ENCODE data around the gene SLC37A1. TPM values are rescaled to one million over a fixed set of nuclear protein-coding genes. Genes with fewer than 3 reads are reported as not detected.

The SLC37A1 gene
- total and polyA plus RNA-seq, 9 of the 15 experiments (the other 6 are each of a cell fraction or from before 2014, with no cell fraction given) = 0.06 to 3.4 (median 0.40) TPM

DNA sequence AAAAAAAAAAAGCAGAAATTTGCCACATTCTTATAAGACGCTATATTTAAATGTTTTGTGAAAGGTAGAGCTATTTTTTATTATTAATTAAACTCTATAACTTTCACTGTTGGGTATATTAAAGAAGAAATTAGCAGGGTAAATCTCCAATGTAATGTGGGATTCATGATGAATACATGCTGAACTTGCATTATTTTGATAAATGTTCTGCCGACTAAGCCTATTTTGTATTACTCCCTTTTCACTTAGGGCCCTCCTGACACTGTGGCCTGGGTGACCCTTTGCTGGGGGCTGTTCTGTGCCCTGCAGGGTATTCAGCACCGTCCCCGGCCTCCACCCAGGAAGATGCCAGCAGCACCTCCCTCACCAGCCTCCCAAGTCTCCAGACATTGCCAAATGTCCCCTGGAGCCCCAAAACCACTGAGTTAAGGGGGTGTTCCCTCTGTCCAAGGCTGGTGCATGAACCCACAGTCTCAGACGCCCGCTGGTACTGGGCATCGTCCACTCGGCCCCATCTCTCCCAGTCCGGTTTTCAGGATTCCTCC lies 40.1 kb upstream of the SLC37A1 start:
- intact Hi-C loops (cut with micrococcal nuclease) (no loop called here), in situ Hi-C loops (cut with MboI) (no loop called here)
- no peak overlapping the region for H3K4me2 ChIP-seq (ENCODE audit: insufficient read depth, low read length)
- BruUV-seq (replicated peaks) = no TSS peak
- H3K27ac ChIP-seq (ENCODE audit: extremely low read depth, low read depth, low read length) = no peak overlapping the region
- DNase-seq (ENCODE audit: extremely low read depth in 1 of 4, low spot score in 3 of 4) = no peak
- H4K20me1 ChIP-seq (replicated peaks; ENCODE audit: control insufficient read depth, insufficient read depth, low read length) = no peaks in the 10 kb centered on the region
- FAIRE-seq = no peak
- no peak overlapping the region for H2AFZ ChIP-seq (ENCODE audit: low read depth, low read length)
- H3K27me3 ChIP-seq (ENCODE audit: control insufficient read depth in 2 of 2, insufficient read depth in 2 of 2, low read length in 2 of 2) = peaks cover 41 to 59% of the 10 kb centered on the region in 2 experiments
- WGBS (ENCODE audit: insufficient coverage, low coverage, missing lambda C conversion rate) = 4% methylated on average over 9 of the region's 9 CpGs
- H3K9me3 ChIP-seq (replicated peaks; ENCODE audit: control insufficient read depth, insufficient read depth, low read depth, low read length) = no peaks in the 10 kb centered on the region
- CTCF ChIA-PET (ENCODE audit: low intra/inter-chr PET ratio) = no interaction called here
- no peaks in the 10 kb centered on the region for H3K79me2 ChIP-seq (ENCODE audit: control insufficient read depth, insufficient read depth, low read length)
- ATAC-seq = no peak
- POLR2A ChIA-PET = no interaction called here
- H3K9me1 ChIP-seq (ENCODE audit: control insufficient read depth, insufficient read depth, low read length) = no peaks in the 10 kb centered on the region
- TF ChIP-seq ZNF316 (IDR thresholded peaks at IDR 0.05) (peak; percentile 83), SPI1 (IDR thresholded peaks at IDR 0.05; ENCODE audit: borderline replicate concordance, low read depth, low read length) (no peak), MAFG (tag; conservative IDR thresholded peaks at IDR 0.05) (peak; percentile 63), MAFF (IDR thresholded peaks at IDR 0.05; ENCODE audit: low read length) (peak; percentile 47; the same call in 1 of the 2 replicates), C11orf30 (IDR thresholded peaks at IDR 0.05; ENCODE audit: low read depth) (peak; percentile 76), MAFK (IDR thresholded peaks at IDR 0.05; ENCODE audit: low read length) (peak; percentile 51; the same call in 1 of the 2 replicates), FUS (optimal IDR thresholded peaks at IDR 0.05; ENCODE audit: low read depth, low read length) (no peak)
- no peak overlapping the region for H3K9ac ChIP-seq (ENCODE audit: insufficient read depth in 1 of 2, low read depth in 2 of 2, low read length in 2 of 2)
- H3K36me3 ChIP-seq (ENCODE audit: control insufficient read depth, insufficient read depth, low read length) = no peaks in the 10 kb centered on the region
- peaks cover 3 to 5% of the 10 kb centered on the region in 2 experiments; a peak in 3 of 5 replicates for H3K4me1 ChIP-seq (replicated peaks in 1 of 2; ENCODE audit: control insufficient read depth in 2 of 2, insufficient read depth in 2 of 2, low read length in 2 of 2)
- no peak overlapping the region for H3K4me3 ChIP-seq

All from K562 (cell line).